Esophagus squamous epithelium (tissue), 5 donors: Measurements from ENCODE around the gene MOB3A. TPM values are rescaled to one million over a fixed set of nuclear protein-coding genes. Genes with fewer than 3 reads are reported as not detected.
A peak's percentile ranks its signal among the peaks of the same experiment; 100 is the strongest.

Experiments used
- DNase-seq: peaks from one replicate; lab custom pipeline; 2025; lab: John Stamatoyannopoulos, UW
- H3K27ac ChIP-seq, 4 donors: fragments of 200-600 bp; sonication (generic); one replicate each; pipeline ENCODE4 v1.5.1; 2016 to 2019; ENCODE audit warnings: mild to moderate bottlenecking in 1 of 4
- H3K27me3 ChIP-seq, 4 donors: fragments of 200-600 bp; sonication (generic); 1 replicate in 3 of 4; 2 replicates in 1 of 4; pipeline versions ENCODE4 v1.5.1 to v1.6.0; 2017 to 2021; ENCODE audit warnings: antibody characterized with exemption in 1 of 4
- H3K36me3 ChIP-seq, 3 donors: fragments of 200-600 bp; sonication (generic); one replicate each; pipeline ENCODE4 v1.5.1; 2016 to 2019
- H3K4me1 ChIP-seq, 3 donors: fragments of 200-600 bp; sonication (generic); one replicate each; pipeline ENCODE4 v1.5.1; 2017 to 2019
- H3K4me3 ChIP-seq, 4 donors: fragments of 200-600 bp; sonication (generic); 1 replicate in 3 of 4; 2 replicates in 1 of 4; pipeline ENCODE4 v1.5.1; 2016 to 2019; ENCODE audit warnings: mild to moderate bottlenecking in 2 of 4, moderate library complexity in 1 of 4
- H3K9me3 ChIP-seq, 3 donors: fragments of 200-600 bp; sonication (generic); one replicate each; pipeline ENCODE4 v1.5.1; 2016 to 2019
- CTCF ChIP-seq, 6 experiments: fragments of 450-650 bp in 4 of 6; fragments of 200-600 bp in 2 of 6; sonication (generic) in 2 of 6; IDR thresholded peaks; one replicate each; pipeline ENCODE4 v1.5.1; 2016 to 2019; ENCODE audit warnings: antibody characterized with exemption in 6 of 6, mild to moderate bottlenecking in 4 of 6, moderate library complexity in 4 of 6
- POLR2A ChIP-seq, 4 donors: fragments of 450-650 bp; IDR thresholded peaks; one replicate each; pipeline ENCODE4 v1.6.1; 2017; ENCODE audit warnings: antibody characterized with exemption in 4 of 4, mild to moderate bottlenecking in 4 of 4, moderate library complexity in 3 of 4
- WGBS, 2 donors: methylation state at CpG; one replicate each; pipeline ENCODE4 v1.1.5; 2018; 5-methylcytosine and 5-hydroxymethylcytosine counted together
- intact Hi-C: fragments of 100-400 bp; cut with DNase I; formaldehyde crosslinking; loops from one replicate; pipeline ENCODE4 v1.15.0; 2022
- total RNA-seq, 4 donors: library from RNA; depleted of rRNA; stranded (reverse); fragments of >200 nt; gene quantifications; one replicate each; pipeline ENCODE4 v1.1.0, GENCODE V29; 2016
- donor health status: DM: yes; HTN: yes; CAD: no.

MOB3A gene
- total RNA-seq, 4 donors from 2014 or later = 22.9 to 26.9 (median 23.6) TPM

GRCh38 chr19:2060884-2061494 is 35.1 kb downstream of the MOB3A start:
- no CpG with 5 or more reads among the region's 55 CpGs for WGBS, 2 donors
- no peaks in the 10 kb centered on the region for H3K9me3 ChIP-seq
- intact Hi-C loops = no loop called here
- H3K4me1 ChIP-seq = peaks cover 51 to 89% (median 58%) of the 10 kb centered on the region in 3 donors
- peak overlapping the region; percentile 98 to 99 (median 99) for H3K27ac ChIP-seq
- H3K36me3 ChIP-seq = no peaks in the 10 kb centered on the region
- H3K27me3 ChIP-seq = no peaks in the 10 kb centered on the region
- TF ChIP-seq CTCF (IDR thresholded peaks at IDR 0.05) = peak in 1 of 6 experiments; percentile 4
- peak in 3 of 4 donors; percentile 68 to 97 (median 68) for TF ChIP-seq POLR2A (IDR thresholded peaks at IDR 0.05)
- no peak for DNase-seq
- peak overlapping the region; percentile 51 to 83 (median 64) for H3K4me3 ChIP-seq

- intact Hi-C loops = no loop called here
- H3K27ac ChIP-seq = peak overlapping the region; percentile 98 to 99 (median 99)
- H3K9me3 ChIP-seq = no peaks in the 10 kb centered on the region
- peak in 3 of 4 donors; percentile 11 to 29 (median 11) for TF ChIP-seq POLR2A (IDR thresholded peaks at IDR 0.05)
- no peak for TF ChIP-seq CTCF (IDR thresholded peaks at IDR 0.05)
- peak overlapping the region in 3 of 4 donors; percentile 53 to 83 (median 74) for H3K4me3 ChIP-seq
- no peaks in the 10 kb centered on the region for H3K36me3 ChIP-seq
- no peaks in the 10 kb centered on the region for H3K27me3 ChIP-seq
- H3K4me1 ChIP-seq = peaks cover 64 to 96% (median 71%) of the 10 kb centered on the region in 3 donors
- no peak for DNase-seq
- WGBS, 2 donors = 19 to 21% methylated on average over 7 to 14 of the region's 24 CpGs
These were observed 36.5 kb downstream of the MOB3A start for GRCh38 chr19:2059422-2060201.

GRCh38 chr19:2058570-2059421 is 37.3 kb downstream of the MOB3A start:
- H3K4me3 ChIP-seq = no peak overlapping the region
- no peaks in the 10 kb centered on the region for H3K27me3 ChIP-seq
- no peaks in the 10 kb centered on the region for H3K36me3 ChIP-seq
- H3K27ac ChIP-seq = peak overlapping the region; percentile 98 to 99 (median 99)
- no peak for TF ChIP-seq CTCF (IDR thresholded peaks at IDR 0.05)
- no peak for TF ChIP-seq POLR2A (IDR thresholded peaks at IDR 0.05)
- 78 to 79% methylated on average over 14 to 22 of the region's 27 CpGs for WGBS, 2 donors
- intact Hi-C loops = no loop called here
- DNase-seq = no peak
- H3K9me3 ChIP-seq = no peaks in the 10 kb centered on the region
- peaks cover 72 to 96% (median 80%) of the 10 kb centered on the region in 3 donors for H3K4me1 ChIP-seq

GRCh38 chr19:2057484-2058469 is 38.3 kb downstream of the MOB3A start:
- intact Hi-C loops = no loop called here
- Histone ChIP-seq H3K36me3 (no peaks in the 10 kb centered on the region), H3K9me3 (no peaks in the 10 kb centered on the region), H3K4me3 (no peak overlapping the region), H3K4me1 (peaks cover 78 to 96% (median 86%) of the 10 kb centered on the region in 3 donors), H3K27me3 (no peaks in the 10 kb centered on the region), H3K27ac (peak overlapping the region; percentile 98 to 99 (median 99))
- no peak for DNase-seq
- TF ChIP-seq POLR2A (IDR thresholded peaks at IDR 0.05) (no peak), CTCF (IDR thresholded peaks at IDR 0.05) (no peak)
- WGBS, 2 donors = 64 to 83% methylated on average over 3 to 4 of the region's 23 CpGs
